ENCODE data around the gene DPYSL4.

DNA sequence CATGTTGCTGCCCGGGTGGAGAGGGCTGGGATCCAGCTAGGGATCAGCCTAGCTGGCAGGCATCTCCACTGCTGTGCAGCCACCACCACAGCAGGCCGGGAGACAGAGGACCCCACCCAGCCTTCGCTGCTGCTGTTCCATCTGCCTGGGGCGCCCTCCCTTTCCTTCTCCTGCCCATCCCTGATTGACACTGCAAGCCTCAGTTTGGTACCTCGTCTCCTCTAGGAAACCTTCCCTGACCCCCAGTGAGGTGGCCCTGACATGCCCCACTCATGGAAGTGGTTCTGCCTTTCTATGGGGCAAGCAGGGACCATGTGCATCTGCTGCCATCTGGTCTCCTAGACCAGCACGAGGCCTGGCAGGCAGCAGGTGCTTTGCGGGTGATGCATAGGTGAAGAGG, 30.4 kb upstream of the DPYSL4 start:
- TF ChIP-seq, protein P1, sequence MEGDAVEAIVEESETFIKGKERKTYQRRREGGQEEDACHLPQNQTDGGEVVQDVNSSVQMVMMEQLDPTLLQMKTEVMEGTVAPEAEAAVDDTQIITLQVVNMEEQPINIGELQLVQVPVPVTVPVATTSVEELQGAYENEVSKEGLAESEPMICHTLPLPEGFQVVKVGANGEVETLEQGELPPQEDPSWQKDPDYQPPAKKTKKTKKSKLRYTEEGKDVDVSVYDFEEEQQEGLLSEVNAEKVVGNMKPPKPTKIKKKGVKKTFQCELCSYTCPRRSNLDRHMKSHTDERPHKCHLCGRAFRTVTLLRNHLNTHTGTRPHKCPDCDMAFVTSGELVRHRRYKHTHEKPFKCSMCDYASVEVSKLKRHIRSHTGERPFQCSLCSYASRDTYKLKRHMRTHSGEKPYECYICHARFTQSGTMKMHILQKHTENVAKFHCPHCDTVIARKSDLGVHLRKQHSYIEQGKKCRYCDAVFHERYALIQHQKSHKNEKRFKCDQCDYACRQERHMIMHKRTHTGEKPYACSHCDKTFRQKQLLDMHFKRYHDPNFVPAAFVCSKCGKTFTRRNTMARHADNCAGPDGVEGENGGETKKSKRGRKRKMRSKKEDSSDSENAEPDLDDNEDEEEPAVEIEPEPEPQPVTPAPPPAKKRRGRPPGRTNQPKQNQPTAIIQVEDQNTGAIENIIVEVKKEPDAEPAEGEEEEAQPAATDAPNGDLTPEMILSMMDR (IDR thresholded peaks at IDR 0.05; ENCODE audit: low read length), result no peak
- no peak for TF ChIP-seq EZH2 (IDR thresholded peaks at IDR 0.05; ENCODE audit: borderline replicate concordance, low read length)

Measured in OCI-LY1 (cell line).